ENCODE measurements around the gene CCT6A.
"Not testable (repeated sequence)": the region's sequence is repeated elsewhere in the genome, so short reads cannot be mapped to it uniquely, and the experiment has no call there.

CCT6A gene

DNA sequence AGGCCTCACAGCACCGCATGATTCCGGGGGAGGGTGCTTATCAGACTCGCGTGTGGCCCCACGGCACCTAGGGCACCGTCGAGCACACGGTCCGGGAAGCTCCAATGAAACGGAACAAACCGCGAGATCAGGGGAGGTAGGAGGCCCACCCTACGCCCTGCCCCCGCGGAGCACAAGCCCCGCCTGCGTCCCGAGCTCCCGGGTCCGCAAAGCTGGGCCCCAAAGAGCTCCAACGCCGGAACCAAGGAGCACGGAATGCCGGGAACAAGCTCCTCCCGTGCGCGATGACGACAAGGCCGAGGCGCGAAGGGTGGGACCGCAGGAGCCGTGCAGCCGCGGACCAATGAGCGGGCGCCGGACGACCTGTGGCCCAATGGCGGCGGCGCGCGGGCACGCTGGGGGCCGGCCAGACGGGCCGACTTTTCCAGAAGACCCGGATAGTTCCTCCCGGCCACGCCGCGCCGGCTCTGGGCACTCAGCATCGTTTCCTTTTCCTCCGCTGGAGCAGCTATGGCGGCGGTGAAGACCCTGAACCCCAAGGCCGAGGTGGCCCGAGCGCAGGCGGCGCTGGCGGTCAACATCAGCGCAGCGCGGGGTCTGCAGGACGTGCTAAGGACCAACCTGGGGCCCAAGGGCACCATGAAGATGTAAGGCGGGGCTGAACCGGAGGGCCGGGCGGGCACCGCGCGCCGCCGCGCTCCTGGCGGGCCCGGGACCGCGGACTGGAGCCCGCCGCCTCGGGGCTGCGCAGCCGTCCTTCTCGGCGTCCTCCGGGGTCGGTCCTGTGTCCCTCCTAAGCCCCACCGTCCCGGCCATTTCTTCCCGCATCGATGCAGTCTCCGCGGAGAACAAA, at the start of gene CCT6A, which contains the start of gene PSPH:
Gene CCT6A, plus strand, starts transcription at position 427 of the 853 bp plus-strand sequence. Its CDS starts 84 bp downstream, at position 511.
Gene PSPH, minus strand, starts transcription at position 106 of the 853 bp plus-strand sequence. CDS start 30,232 bp downstream, outside the sequence.
- DNase-seq: peak; percentile 100

DNA sequence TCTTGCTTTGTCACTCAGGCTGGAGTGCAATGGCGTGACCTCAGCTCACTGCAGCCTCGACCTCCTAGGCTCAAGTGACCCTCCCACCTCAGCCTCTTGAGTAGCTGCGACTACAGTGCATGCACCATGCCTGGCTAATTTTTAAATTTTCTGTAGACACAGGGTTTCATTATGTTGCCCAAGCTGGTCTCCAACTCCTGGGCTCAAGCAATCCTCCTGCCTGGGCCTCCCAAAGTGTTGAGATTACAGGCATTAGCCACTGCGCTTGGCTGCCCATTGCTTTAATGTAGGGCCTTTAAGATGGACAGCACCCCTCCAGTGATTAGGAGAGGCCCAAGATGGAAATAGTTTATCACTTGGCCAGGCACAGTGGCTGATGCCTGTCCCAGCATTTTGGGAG, 47.8 kb upstream of the CCT6A start:
- DNase-seq: no peak

- no peak for DNase-seq
Observed at GRCh38 chr7:56007167-56007652, 44.4 kb upstream of the CCT6A start.

DNA sequence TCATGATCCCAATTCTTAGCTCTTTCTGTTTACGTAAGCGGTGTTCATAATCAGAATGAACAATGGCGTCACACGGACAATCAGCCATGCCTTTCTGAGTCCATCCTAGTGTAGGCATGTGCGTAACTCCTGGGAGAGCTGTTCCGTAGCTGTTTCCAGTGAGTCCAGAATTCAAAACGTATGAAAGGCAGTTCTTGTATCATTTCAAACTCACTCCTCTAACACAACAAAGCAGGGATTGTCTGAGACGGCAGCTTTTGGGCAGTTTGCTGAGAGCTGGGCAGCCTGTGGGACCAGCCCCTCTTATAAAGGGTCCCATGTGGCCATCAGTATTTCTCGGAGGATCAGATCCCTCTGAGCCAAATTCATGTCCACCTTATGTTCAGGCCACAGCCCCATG, 43.7 kb upstream of the CCT6A start:
- DNase-seq: no peak

DNA sequence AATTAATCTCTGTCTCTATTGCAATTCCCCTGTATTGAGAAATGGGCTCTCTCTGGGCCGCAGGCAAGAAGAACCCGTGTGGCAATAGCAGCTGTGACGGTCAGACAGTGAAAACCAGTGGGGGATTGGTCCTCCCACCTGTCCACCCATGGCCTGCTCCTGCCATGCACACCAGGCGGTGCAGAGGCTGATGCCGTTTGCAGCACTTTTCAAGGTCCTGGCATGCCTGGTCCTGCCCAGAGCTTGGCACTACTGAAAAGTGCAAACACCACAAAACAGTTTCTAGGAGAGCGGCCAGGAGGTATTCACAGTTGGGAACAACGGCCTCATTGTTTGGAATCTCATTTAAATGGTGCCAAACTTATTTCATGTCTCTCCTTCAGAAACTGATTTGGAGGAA, 41.9 kb upstream of the CCT6A start:
- peak; percentile 95 for DNase-seq

DNA sequence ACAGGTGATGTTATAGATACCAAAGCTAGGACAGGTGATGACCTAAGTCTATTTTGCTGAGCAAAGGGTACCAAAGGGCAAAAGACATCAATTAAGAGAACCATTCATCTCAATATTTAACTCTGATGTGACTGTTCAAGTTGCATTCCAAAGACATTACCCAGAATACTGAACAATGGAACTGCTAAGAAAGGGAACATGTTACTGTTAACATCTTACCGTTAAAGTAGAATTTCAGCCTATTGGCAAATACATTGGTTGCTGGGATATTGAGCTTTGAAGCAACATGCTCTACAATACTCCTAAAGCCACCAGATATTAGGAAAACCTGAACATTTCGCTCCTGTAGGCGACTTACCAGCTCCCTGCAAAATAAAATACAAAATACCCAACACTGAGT, 34.5 kb upstream of the CCT6A start:
- DNase-seq: not testable (repeated sequence)

DNA sequence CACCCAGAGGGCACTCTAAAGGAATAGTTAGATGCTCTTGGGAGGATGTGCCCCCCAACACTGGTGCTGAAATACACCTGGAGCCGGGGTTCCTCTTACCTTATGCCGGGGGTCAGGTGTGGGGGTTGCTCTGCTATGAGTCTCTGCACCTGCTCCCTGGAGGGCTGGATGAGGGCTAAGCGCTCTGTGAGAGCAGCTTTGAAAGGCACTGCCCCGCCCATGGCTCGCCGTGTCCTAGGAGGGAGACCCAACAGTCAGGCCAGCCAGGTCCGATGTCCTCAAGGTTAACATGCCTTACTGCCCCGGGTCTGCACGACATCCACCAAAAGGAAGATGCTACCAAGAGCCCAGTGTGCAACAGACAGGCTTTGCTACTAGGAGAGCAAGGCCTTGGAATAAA, 32.1 kb upstream of the CCT6A start:
- DNase-seq: no peak

DNA sequence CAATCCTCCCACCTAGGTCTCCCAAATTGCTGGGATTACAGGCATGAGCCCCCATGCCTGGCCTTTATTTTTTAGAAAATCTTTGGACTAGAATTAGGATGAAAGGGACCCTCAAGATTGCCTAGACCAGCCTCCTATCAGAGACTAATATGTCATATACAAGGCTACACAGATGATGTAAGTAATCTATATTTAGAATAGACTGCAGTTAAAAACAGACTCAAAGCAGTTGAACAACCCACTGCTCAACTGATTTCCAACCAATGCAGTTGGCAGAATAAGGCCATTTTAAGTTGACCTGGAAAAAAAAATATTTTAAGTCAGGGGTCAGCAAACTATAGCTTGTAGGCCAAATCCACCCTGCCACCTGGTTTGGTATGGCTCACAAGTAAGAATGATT, 28.1 kb upstream of the CCT6A start:
- DNase-seq: no peak

DNA sequence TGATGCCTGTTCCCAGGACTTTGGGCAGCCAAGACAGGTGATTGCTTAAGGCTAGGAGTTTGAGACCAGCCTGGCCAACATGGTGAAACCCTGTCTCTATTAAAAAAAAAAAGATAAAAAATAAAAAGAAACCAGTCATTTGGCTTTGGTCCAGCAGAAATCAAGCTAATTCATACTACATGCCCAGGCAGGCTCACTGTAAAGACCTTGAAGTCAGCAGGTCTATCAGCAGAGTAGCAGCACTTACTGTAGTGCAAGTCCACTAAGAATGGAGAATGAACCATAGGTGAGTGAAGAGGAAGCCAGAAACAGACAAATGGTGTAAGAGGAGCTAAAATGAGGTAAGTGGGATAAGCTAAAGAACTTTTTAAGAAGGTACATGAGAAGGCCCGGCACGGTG, 25.0 kb upstream of the CCT6A start:
- DNase-seq: no peak

DNA sequence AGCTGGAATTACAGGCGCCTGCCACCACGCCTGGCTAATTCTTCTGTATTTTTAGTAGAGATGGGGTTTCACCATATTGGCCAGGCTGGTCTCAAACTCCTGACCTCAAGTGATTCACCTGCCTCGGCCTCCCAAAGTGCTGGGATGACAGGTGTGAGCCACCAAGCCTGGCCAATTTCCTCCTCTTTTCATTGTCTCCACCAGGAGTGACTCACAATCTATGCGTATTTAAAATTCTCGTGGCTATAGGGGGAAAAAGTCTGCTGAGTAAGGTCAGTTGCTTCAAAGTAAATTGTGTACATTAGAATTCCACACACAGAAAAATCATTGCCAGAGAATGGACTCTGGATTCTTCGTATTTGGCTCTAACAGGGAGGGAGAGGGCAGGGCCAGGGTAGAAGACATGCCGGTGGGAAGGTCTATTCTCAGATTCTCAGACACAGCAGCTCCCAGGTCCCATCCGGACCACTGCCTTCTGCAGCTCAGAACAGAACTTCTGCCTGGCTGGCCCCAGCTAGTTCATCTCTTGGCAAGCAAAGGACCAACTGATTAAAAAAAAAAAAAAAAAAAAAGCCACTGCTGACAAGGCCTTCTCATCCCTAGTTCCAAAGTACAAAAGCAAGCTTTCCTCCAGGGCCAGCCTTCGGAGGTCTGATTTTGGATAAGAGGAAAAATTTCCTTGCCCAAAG, 22.5 kb upstream of the CCT6A start:
- DNase-seq: no peak

DNA sequence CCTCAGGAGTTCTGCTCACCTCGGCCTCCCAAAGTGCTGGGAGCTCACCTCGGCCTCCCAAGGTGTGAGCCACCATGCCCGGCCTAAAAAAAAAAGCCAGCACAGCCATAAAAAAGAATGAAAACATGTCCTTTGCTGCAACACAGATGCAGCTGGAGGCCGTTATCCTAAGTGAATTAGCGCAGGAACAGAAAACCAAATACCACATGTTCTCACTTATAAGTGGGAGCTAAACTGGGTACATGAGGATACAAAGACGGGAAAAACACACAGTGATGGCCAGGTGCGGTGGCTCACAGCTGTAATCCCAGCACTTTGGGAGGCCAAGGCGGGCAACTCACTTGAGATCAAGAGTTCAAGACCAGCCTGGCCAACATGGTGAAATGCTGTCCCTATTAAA, 21.2 kb upstream of the CCT6A start:
- DNase-seq: no peak

GRCh38 chr7:56031556-56031955, 20.0 kb upstream of the CCT6A start:
- not testable (repeated sequence) for DNase-seq

GRCh38 chr7:56032578-56032977, 19.0 kb upstream of the CCT6A start:
- not testable (repeated sequence) for DNase-seq

DNA sequence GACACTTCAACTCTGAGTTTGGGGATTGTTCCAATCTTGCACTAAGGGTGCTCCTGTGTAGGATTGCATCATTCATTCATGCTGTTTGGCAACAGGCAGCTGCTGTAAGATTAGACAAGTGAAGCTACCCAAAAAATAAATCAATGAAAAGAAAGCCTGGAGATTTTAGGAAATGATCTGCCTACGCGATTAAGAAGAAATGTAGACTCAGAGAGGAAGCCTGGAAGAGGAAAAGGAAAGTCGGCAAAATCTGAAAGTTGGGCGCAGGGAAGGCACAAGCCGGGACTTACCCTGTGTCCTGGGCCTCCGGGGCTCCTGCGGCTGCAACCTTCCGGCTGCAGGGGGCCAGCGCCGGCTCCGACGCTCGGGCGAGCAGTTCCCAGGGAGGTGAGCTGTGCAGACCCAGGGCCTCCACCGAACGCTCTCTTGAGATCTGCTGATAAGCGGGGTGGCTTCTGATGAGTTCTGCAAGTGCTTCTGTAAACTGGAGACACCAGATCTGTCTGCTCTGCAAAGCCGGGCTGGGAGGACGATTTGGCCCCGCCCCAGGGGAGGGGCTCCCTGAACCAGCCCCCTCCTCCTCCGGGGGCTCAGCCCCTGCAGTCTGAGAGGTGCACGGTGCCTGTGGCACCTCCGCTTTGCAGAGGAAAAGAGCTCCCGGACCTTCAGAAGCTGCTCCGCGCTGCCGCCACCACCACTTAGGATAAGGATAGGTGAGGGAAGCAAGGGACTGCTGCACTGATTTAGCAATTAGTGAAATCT, 17.7 kb upstream of the CCT6A start:
- peak; percentile 99 for DNase-seq

DNA sequence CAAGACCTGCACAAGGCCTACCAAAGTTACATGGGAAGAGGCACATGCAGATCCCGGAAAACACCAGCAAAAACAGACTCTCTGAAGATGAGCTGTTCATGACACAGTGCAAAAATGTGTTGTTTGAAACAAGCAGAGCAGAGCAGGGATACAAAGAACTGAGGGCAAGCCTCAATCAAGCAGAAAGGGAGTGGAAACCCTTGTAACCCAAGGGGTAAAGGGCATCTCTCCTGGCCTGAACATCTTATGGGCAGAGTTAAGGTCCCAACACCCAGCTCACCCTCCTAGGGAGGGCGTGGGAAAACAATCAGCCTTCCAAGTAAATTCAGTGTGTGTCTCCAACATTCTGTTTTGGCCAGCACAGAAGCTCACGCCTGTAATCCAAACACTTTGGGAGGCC, 10.8 kb upstream of the CCT6A start:
- no peak for DNase-seq

DNA sequence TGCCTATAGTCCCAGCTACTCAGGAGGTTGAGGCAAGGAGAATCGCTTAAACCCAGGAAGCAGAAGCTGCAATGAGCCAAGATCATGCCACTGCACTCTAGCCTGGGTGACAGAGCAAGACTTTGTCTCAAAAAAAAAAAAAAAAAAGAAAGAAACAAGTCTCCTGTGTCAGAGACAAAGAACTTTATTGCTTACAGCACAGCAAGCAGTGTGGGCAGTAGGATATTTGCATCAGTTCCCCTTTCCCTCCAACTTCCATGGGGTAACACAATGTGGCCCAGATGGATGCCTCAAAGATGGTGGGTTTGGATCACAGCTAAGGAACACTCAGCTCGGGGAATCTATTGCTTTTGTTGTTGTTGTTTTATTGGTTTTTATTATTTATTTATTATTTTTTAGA, 5.8 kb upstream of the CCT6A start:
- DNase-seq: not testable (repeated sequence)

- no peak for DNase-seq
Observed at GRCh38 chr7:56046721-56047445, 4.7 kb upstream of the CCT6A start.

DNA sequence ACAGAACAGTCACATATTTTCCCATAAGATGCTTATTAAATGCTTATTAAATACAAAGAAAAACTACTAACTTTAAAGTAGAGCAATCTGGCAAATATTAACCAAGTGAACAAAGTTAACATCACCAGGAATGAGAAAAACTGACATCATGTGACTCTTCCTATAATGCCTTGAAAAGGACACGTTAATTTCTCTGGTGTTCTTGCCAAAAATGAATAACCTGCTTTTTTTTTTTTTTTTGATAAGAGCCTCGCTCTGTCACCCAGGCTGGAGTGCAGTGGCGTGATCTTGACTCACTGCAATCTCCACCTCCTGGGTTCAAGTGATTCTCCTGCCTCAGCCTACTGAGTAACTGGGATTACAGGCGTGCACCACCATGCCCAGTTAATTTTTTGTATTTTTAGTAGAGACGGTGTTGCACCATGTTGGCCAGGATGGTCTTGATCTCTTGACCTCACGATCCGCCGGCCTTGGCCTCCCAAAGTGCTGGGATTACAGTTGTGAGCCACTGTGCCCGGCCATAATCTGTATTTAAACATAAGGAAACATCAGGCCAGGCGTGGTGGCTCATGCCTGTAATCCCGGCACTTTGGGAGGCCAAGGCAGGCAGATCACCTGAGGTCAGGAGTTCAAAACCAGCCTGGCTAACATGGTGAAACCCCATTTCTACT, 4.0 kb upstream of the CCT6A start:
- DNase-seq: not testable (repeated sequence)

- no peak for DNase-seq
Observed at GRCh38 chr7:56048245-56048644, 3.3 kb upstream of the CCT6A start.

DNA sequence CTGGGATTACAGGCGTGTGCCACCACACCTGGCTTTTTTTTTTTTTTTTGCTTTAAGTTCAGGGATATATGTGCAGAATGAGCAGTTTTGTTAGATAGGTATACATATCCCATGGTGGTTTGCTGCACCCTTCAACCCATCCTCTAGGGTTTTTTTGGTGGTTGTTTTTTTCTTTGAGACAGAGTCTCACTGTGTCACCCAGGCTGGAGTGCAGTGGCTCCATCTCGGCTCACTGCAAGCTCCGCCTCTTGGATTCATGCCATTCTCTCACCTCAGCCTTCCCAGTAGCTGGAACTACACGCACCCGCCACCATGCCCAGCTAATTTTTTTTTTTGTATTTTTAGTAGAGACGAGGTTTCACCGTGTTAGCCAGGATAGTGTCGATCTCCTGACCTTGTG, 2.8 kb upstream of the CCT6A start:
- peak; percentile 46 for DNase-seq

DNA sequence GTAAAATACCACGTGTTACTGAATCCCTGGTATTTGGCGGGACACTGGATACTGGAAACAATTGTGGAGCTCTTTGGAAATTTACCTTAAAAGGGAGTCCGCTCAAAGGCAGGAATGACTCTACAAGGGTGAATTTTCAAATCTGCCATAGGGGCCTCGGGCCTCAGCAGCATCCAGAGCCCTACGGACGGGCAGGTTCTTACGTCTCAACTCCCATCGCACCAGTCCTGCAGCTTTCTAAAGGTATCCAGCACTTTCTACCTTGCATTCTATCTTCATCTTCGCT, 569 bp upstream of the CCT6A start:
- DNase-seq: no peak

DNA sequence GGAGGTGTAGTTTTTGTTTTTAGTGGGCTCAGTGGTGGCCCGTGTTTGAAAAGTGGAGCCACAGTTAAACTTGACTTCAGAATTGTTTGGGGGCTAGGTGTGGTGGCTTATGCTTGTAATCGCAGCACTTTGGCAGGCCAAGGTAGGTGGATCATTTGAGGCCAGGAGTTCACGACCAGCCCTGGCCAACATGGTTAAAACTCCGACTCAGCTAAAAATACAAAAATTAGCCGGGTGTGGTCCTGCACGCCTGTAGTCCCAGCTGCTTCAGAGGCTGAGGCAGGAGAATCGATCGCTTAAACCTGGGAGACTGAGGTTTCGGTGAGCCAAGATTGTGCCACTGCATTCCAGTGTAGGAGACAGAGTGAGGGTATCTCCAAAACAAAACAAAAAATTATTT, 1.8 kb downstream of the CCT6A start:
- DNase-seq: no peak

Data from NCI-H510A (cell line).